PC-3 (cell line): Measurements from ENCODE around the gene CRTC3.

Source experiments
- CTCF ChIP-seq: fragments of 300-600 bp; sonication (generic); conservative IDR thresholded peaks from 2 replicates; pipeline ENCODE4 v1.5.1; 2017; ENCODE audit warnings: antibody characterized with exemption, low read depth, mild to moderate bottlenecking, low read length
- EZH2 ChIP-seq: fragments of 300-600 bp; sonication (generic); IDR thresholded peaks from one replicate; pipeline ENCODE4 v1.6.1; 2017; ENCODE audit warnings: antibody characterized with exemption, mild to moderate bottlenecking, low read length; ENCODE audit not compliant: unreplicated experiment
- EZH2phosphoT487 ChIP-seq: fragments of 300-600 bp; sonication (generic); IDR thresholded peaks from 2 replicates; pipeline ENCODE4 v1.6.1; 2018; ENCODE audit warnings: mild to moderate bottlenecking, antibody characterized with exemption, low read length, borderline replicate concordance

- TF ChIP-seq CTCF (no peak), EZH2 (no peak), EZH2phosphoT487 (no peak)
These were observed 64.6 kb downstream of the CRTC3 start for GRCh38 chr15:90594301-90594738.
